ENCODE measurements around the gene PHRF1. TPM values are rescaled to one million over a fixed set of nuclear protein-coding genes. Genes with fewer than 3 reads are reported as not detected.

PHRF1 gene
- total RNA-seq, 1 experiment from 2014 or later: 45.5 TPM

GRCh38 chr11:535519-536454 is 40.5 kb upstream of the PHRF1 start, which contains the start of gene HRAS:
TSS of gene HRAS (minus strand) at chr11:535576.
- ATAC-seq: peak; percentile 83
- BruUV-seq (replicated peaks): TSS peak; percentile 74
- Histone ChIP-seq H3K27me3 (ENCODE audit: insufficient read depth, low read length) (no peaks in the 10 kb centered on the region), H2AFZ (ENCODE audit: low read depth, low read length, poor library complexity, severe bottlenecking) (no peak within 1 kb of the TSS), H3K4me3 (replicated peaks in 1 of 2; ENCODE audit: low read depth in 1 of 2, low read length in 2 of 2) (peak within 1 kb of the TSS; percentile 76 to 90), H3K79me2 (ENCODE audit: insufficient read depth, low read length) (peaks cover 33% of the 10 kb centered on the region), H3K27ac (ENCODE audit: low read depth, low read length) (peak within 1 kb of the TSS; percentile 100), H3K9ac (ENCODE audit: low read length) (peak within 1 kb of the TSS; percentile 89), H4K20me1 (ENCODE audit: insufficient read depth) (no peaks in the 10 kb centered on the region), H3K4me1 (ENCODE audit: control insufficient read depth in 1 of 2, insufficient read depth in 2 of 2, low read length in 2 of 2) (peaks cover 15 to 33% of the 10 kb centered on the region in 2 experiments; a peak in 3 of 4 replicates), H3K9me3 (ENCODE audit: control insufficient read depth in 1 of 2, insufficient read depth in 1 of 2, low read depth in 1 of 2, low read length in 2 of 2) (no peaks in the 10 kb centered on the region), H3K9me2 (ENCODE audit: insufficient read depth) (no peaks in the 10 kb centered on the region), H3K4me2 (ENCODE audit: low read length) (peak within 1 kb of the TSS; percentile 100), H3K36me3 (ENCODE audit: control insufficient read depth in 1 of 2, insufficient read depth in 2 of 2, low read length in 2 of 2) (peaks cover 0 to 26% of the 10 kb centered on the region in 2 experiments; a peak in 2 of 4 replicates)
- POLR2A ChIA-PET: interaction anchor here (1.2 to 1.8 kb wide), 4 partner anchors 11 to 40 kb away, joined by 3 to 8 read pairs (median 5); partner anchors contain the start of gene PHRF1
- intact Hi-C loops (cut with micrococcal nuclease): loop anchor here (2.0 kb wide), 2 partner anchors 25 to 29 kb away; partner anchors contain the start of genes LMNTD2, RASSF7 and RNH1
- TF ChIP-seq POLR2A (IDR thresholded peaks at IDR 0.05; ENCODE audit: borderline replicate concordance, extremely low read depth, insufficient read depth, insufficient read length): peak; percentile 59
- TF ChIP-seq SIN3A (IDR thresholded peaks at IDR 0.05; ENCODE audit: low read depth): peak; percentile 64; the same call in 1 of the 2 replicates
- TF ChIP-seq, protein P1, sequence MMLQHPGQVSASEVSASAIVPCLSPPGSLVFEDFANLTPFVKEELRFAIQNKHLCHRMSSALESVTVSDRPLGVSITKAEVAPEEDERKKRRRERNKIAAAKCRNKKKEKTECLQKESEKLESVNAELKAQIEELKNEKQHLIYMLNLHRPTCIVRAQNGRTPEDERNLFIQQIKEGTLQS (IDR thresholded peaks at IDR 0.05): no peak
- TF ChIP-seq SP1 (IDR thresholded peaks at IDR 0.05; ENCODE audit: low read depth): peak; percentile 96
- no peak for TF ChIP-seq JUND (IDR thresholded peaks at IDR 0.05)
- no peak for TF ChIP-seq ZNF274 (IDR thresholded peaks at IDR 0.05; ENCODE audit: low read depth, low read length)
- TF ChIP-seq, protein P2, sequence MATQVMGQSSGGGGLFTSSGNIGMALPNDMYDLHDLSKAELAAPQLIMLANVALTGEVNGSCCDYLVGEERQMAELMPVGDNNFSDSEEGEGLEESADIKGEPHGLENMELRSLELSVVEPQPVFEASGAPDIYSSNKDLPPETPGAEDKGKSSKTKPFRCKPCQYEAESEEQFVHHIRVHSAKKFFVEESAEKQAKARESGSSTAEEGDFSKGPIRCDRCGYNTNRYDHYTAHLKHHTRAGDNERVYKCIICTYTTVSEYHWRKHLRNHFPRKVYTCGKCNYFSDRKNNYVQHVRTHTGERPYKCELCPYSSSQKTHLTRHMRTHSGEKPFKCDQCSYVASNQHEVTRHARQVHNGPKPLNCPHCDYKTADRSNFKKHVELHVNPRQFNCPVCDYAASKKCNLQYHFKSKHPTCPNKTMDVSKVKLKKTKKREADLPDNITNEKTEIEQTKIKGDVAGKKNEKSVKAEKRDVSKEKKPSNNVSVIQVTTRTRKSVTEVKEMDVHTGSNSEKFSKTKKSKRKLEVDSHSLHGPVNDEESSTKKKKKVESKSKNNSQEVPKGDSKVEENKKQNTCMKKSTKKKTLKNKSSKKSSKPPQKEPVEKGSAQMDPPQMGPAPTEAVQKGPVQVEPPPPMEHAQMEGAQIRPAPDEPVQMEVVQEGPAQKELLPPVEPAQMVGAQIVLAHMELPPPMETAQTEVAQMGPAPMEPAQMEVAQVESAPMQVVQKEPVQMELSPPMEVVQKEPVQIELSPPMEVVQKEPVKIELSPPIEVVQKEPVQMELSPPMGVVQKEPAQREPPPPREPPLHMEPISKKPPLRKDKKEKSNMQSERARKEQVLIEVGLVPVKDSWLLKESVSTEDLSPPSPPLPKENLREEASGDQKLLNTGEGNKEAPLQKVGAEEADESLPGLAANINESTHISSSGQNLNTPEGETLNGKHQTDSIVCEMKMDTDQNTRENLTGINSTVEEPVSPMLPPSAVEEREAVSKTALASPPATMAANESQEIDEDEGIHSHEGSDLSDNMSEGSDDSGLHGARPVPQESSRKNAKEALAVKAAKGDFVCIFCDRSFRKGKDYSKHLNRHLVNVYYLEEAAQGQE (IDR thresholded peaks at IDR 0.05; ENCODE audit: low read depth): no peak
- peak; percentile 98 for TF ChIP-seq POLR2AphosphoS5 (IDR thresholded peaks at IDR 0.05; ENCODE audit: low read depth, low read length)
- TF ChIP-seq MAX (IDR thresholded peaks at IDR 0.05): no peak; the same call in 1 of the 2 replicates
- TF ChIP-seq ZFX (IDR thresholded peaks at IDR 0.05): peak; percentile 68
- TF ChIP-seq, protein P3, sequence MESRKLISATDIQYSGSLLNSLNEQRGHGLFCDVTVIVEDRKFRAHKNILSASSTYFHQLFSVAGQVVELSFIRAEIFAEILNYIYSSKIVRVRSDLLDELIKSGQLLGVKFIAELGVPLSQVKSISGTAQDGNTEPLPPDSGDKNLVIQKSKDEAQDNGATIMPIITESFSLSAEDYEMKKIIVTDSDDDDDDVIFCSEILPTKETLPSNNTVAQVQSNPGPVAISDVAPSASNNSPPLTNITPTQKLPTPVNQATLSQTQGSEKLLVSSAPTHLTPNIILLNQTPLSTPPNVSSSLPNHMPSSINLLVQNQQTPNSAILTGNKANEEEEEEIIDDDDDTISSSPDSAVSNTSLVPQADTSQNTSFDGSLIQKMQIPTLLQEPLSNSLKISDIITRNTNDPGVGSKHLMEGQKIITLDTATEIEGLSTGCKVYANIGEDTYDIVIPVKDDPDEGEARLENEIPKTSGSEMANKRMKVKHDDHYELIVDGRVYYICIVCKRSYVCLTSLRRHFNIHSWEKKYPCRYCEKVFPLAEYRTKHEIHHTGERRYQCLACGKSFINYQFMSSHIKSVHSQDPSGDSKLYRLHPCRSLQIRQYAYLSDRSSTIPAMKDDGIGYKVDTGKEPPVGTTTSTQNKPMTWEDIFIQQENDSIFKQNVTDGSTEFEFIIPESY (IDR thresholded peaks at IDR 0.05; ENCODE audit: extremely low read depth, insufficient replicate concordance, low read length): no peak
- RAD21 ChIA-PET (ENCODE audit: low non-redundant PET in 1 of 2, low total read pairs in 2 of 2, uncharacterized antibody in 2 of 2, unreplicated experiment in 2 of 2): no interaction called here
- CTCF ChIA-PET: no interaction called here
- DNase-seq (ENCODE audit: low read depth, low spot score): peak; percentile 86

All from HCT116 (cell line).